GM12878 (cell line): ENCODE measurements around the gene ME3. TPM values are rescaled to one million over a fixed set of nuclear protein-coding genes. Genes with fewer than 3 reads are reported as not detected.

ENCODE experiments used
- ATAC-seq: fragments of 200-7000 bp; cut with Tn5 transposase; 3 replicates; pipeline ENCODE4 v1.9.1; 2020; ENCODE audit warnings: mild to moderate bottlenecking, moderate library complexity
- BruUV-seq: library from RNA; stranded (reverse); fragments of 400-500 nt; replicated peaks from 2 replicates; lab custom pipeline; 2021; lab: Mats Ljungman, UMichigan
- CTCF ChIA-PET: fragments of 300-600 bp; sonication (Branson Sonifier 250); formaldehyde crosslinking; extraction: SDS; loops from one replicate; lab custom pipeline; 2021; ENCODE audit warnings: inconsistent platforms; lab: Yijun Ruan, JAX
- POLR2A ChIA-PET: fragments of 350-600 bp; formaldehyde crosslinking; extraction: SDS; loops from one replicate; lab custom pipeline; 2021; ENCODE audit warnings: inconsistent platforms; lab: Charles Lee
- RAD21 ChIA-PET: fragments of 300-600 bp; sonication (Branson Sonifier 250); formaldehyde crosslinking; loops from one replicate; lab custom pipeline; 2023; ENCODE audit warnings: antibody characterized with exemption; ENCODE audit not compliant: unreplicated experiment; lab: Charles Lee
- SMC1A ChIA-PET: fragments of 300-600 bp; sonication (Branson Sonifier 250); formaldehyde crosslinking; loops from one replicate; lab custom pipeline; 2023; ENCODE audit not compliant: unreplicated experiment, uncharacterized antibody; lab: Charles Lee
- DNase-seq: peaks from one replicate; pipeline ENCODE4 v3.0.0-alpha.2; 2011; ENCODE audit warnings: low read depth, low spot score
- FAIRE-seq: peaks from 3 replicates; lab custom pipeline; 2011; peaks lifted over from hg19 to GRCh38; lab: Jason Lieb, UNC
- H2AFZ ChIP-seq: 2 replicates; pipeline ENCODE4 v1.6.0; 2011; ENCODE audit warnings: low read depth, low read length, control low read depth; ENCODE audit not compliant: control insufficient read depth
- H3K27ac ChIP-seq: 2 replicates; pipeline ENCODE4 v1.5.1; 2011; ENCODE audit warnings: control low read depth; ENCODE audit not compliant: control insufficient read depth, insufficient read depth
- H3K27me3 ChIP-seq, 2 experiments: replicated peaks in 1 of 2; 2 replicates each; pipeline versions ENCODE4 v1.6.0 to v1.6.1; 2011; ENCODE audit warnings: low read length in 1 of 2; ENCODE audit not compliant: control insufficient read depth in 2 of 2, insufficient read depth in 2 of 2
- H3K36me3 ChIP-seq, 2 experiments: 2 replicates each; pipeline ENCODE4 v1.5.1; 2011; ENCODE audit warnings: low read length in 1 of 2; ENCODE audit not compliant: control insufficient read depth in 2 of 2, insufficient read depth in 2 of 2
- H3K4me1 ChIP-seq: 2 replicates; pipeline ENCODE4 v1.6.1; 2011; ENCODE audit warnings: mild to moderate bottlenecking, low read length, moderate library complexity, mixed read lengths; ENCODE audit not compliant: control insufficient read depth, insufficient read depth
- H3K4me2 ChIP-seq: 2 replicates; pipeline ENCODE4 v1.6.0; 2011; ENCODE audit warnings: control low read depth; ENCODE audit not compliant: control insufficient read depth, insufficient read depth
- H3K4me3 ChIP-seq: fragments of 200-600 bp; sonication (generic); 2 replicates; pipeline ENCODE4 v1.5.1; 2016
- H3K79me2 ChIP-seq: 2 replicates; pipeline ENCODE4 v1.6.0; 2011; ENCODE audit warnings: low read length; ENCODE audit not compliant: control insufficient read depth, insufficient read depth
- H3K9ac ChIP-seq: 2 replicates; pipeline ENCODE4 v1.8.0; 2011; ENCODE audit warnings: low read length, control low read depth, mixed read lengths; ENCODE audit not compliant: control insufficient read depth, insufficient read depth
- H3K9me3 ChIP-seq: replicated peaks from 3 replicates; pipeline ENCODE4 v1.5.1; 2011; ENCODE audit warnings: mild to moderate bottlenecking, low read length; ENCODE audit not compliant: control insufficient read depth, insufficient read depth
- H4K20me1 ChIP-seq: 2 replicates; pipeline ENCODE4 v1.6.0; 2011; ENCODE audit not compliant: control insufficient read depth, insufficient read depth
- FOXM1 ChIP-seq: IDR thresholded peaks from 2 replicates; pipeline ENCODE4 v1.6.1; 2012; ENCODE audit warnings: low read depth, mild to moderate bottlenecking, inconsistent platforms, low read length, moderate library complexity
- KLF5 ChIP-seq: fragments of 450-650 bp; IDR thresholded peaks from 2 replicates; pipeline ENCODE4 v1.6.1; 2014; ENCODE audit warnings: mild to moderate bottlenecking; ENCODE audit not compliant: partially characterized antibody
- MTA3 ChIP-seq: IDR thresholded peaks from 2 replicates; pipeline ENCODE4 v1.6.1; 2012; ENCODE audit warnings: low read length, inconsistent platforms, borderline replicate concordance
- PAX5 ChIP-seq: IDR thresholded peaks from 2 replicates; pipeline ENCODE4 v1.6.1; 2011; ENCODE audit warnings: low read depth, low read length, borderline replicate concordance
- RAD51 ChIP-seq: fragments of 450-650 bp; IDR thresholded peaks from 2 replicates; pipeline ENCODE4 v1.6.1; 2016; ENCODE audit warnings: moderate library complexity, mild to moderate bottlenecking, inconsistent platforms
- TCF3 ChIP-seq: IDR thresholded peaks from 2 replicates; pipeline ENCODE4 v1.6.1; 2012; ENCODE audit warnings: low read depth, mild to moderate bottlenecking, low read length, borderline replicate concordance; ENCODE audit not compliant: insufficient read depth
- YY1 ChIP-seq: IDR thresholded peaks from 2 replicates; pipeline ENCODE4 v1.6.1; 2011; ENCODE audit warnings: low read depth, mild to moderate bottlenecking, low read length
- ZNF207 ChIP-seq: fragments of 450-650 bp; IDR thresholded peaks from 2 replicates; pipeline ENCODE4 v1.6.1; 2014; ENCODE audit warnings: antibody characterized with exemption, mild to moderate bottlenecking, borderline replicate concordance
- ZNF622 ChIP-seq: fragments of 450-650 bp; IDR thresholded peaks from 2 replicates; pipeline ENCODE4 v1.6.1; 2017; ENCODE audit warnings: mild to moderate bottlenecking, inconsistent platforms
- ZSCAN29 ChIP-seq: fragments of 450-650 bp; IDR thresholded peaks from 2 replicates; pipeline ENCODE4 v1.6.1; 2017; ENCODE audit warnings: mild to moderate bottlenecking, moderate library complexity
- WGBS: methylation state at CpG from one replicate; pipeline ENCODE4 v1.1.6; 2016; ENCODE audit warnings: low lambda C conversion rate; ENCODE audit not compliant: insufficient replicate concordance, insufficient coverage; ENCODE audit errors: missing lambda C conversion rate; 5-methylcytosine and 5-hydroxymethylcytosine counted together
- in situ Hi-C: fragments of 300-500 bp; cut with MboI; formaldehyde crosslinking; loops from 9 replicates; pipeline ENCODE4 v1.14.3; 2018; ENCODE audit warnings: mixed read lengths
- intact Hi-C: fragments of 100-400 bp; cut with micrococcal nuclease; formaldehyde crosslinking; loops from one replicate; pipeline ENCODE4 v1.14.2; 2022; ENCODE audit not compliant: unreplicated experiment
- polyA plus RNA-seq, 11 experiments: library from polyadenylated mRNA; depleted of rRNA in 4 of 11; unstranded in 6 of 11; stranded (reverse) in 5 of 11; fragments of >200 nt; fragmentation: Nextera tagmentation in 4 of 11; fragmentation: Illumina TruSeq in 1 of 11; extraction: Ambion mirVana in 4 of 11; extraction: Trizol in 1 of 11; gene quantifications; 1 replicate in 1 of 11; 2 replicates in 10 of 11; pipeline versions ENCODE4 v1.2.1 to v1.2.3, GENCODE V29; 2011 to 2016; ENCODE audit warnings: inconsistent platforms in 2 of 11, missing spikeins in 2 of 11, low read depth in 1 of 11
- total RNA-seq, 4 experiments: library from RNA; depleted of rRNA in 3 of 4; stranded (reverse); fragments of >200 nt in 3 of 4; fragmentation: Illumina TruSeq in 1 of 4; extraction: Trizol in 1 of 4; gene quantifications; 2 replicates each; pipeline versions ENCODE4 v1.2.1 to v1.2.3, GENCODE V29; 2013 to 2021
- TF ChIP-seq, protein P1 (sequence below): fragments of 450-650 bp; IDR thresholded peaks from 2 replicates; pipeline ENCODE4 v1.6.1; 2018; ENCODE audit warnings: mild to moderate bottlenecking, low read depth, moderate library complexity; ENCODE audit not compliant: partially characterized antibody

Gene ME3
- total and polyA plus RNA-seq, 10 of the 15 experiments (the other 5 are each of a cell fraction or from before 2014, with no cell fraction given) = 0.06 to 0.40 (median 0.19) TPM; not detected in 2

DNA sequence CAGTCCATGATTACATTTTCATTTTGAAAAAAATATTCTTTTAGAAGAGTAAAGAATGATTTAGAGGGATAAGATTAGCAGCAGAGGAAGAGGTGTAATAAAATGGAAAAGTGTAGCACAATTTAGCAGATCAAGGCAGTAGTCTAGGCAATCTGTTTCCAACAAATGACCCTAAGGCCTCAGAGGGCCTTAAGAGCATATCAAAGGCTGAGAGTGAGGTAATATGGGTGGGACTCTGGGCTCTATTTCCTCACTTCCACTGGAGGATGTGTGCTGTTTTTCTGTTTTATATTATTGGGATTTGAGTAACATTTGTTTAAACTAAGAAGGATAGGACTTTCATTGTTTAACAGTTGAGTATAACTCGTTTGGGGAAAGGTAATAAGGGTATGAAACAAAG, 269.0 kb downstream of the ME3 start:
- no peak overlapping the region for H2AFZ ChIP-seq
- DNase-seq = no peak
- H3K27me3 ChIP-seq = no peaks in the 10 kb centered on the region
- ChIA-PET RAD21 (no interaction called here), CTCF (no interaction called here), SMC1A (interaction anchor here (1.5 kb wide), 1 partner anchor 15 kb away, joined by 3 read pairs; no protein-coding TSS in a partner anchor)
- no peak overlapping the region for H3K27ac ChIP-seq
- no peaks in the 10 kb centered on the region for H3K9me3 ChIP-seq
- H4K20me1 ChIP-seq = no peaks in the 10 kb centered on the region
- no peak overlapping the region for H3K4me2 ChIP-seq
- H3K9ac ChIP-seq = no peak overlapping the region
- 0% methylated on average over 1 of the region's 1 CpG for WGBS
- no peaks in the 10 kb centered on the region for H3K36me3 ChIP-seq
- in situ Hi-C loops = no loop called here
- no peak for TF ChIP-seq KLF5
- TF ChIP-seq MTA3 = no peak
- TF ChIP-seq PAX5 = no peak
- no peak for TF ChIP-seq YY1
- no peak for TF ChIP-seq FOXM1
- TF ChIP-seq TCF3 = no peak
- no peak for TF ChIP-seq ZNF207
- no peak for TF ChIP-seq ZNF622
- TF ChIP-seq, protein P1, sequence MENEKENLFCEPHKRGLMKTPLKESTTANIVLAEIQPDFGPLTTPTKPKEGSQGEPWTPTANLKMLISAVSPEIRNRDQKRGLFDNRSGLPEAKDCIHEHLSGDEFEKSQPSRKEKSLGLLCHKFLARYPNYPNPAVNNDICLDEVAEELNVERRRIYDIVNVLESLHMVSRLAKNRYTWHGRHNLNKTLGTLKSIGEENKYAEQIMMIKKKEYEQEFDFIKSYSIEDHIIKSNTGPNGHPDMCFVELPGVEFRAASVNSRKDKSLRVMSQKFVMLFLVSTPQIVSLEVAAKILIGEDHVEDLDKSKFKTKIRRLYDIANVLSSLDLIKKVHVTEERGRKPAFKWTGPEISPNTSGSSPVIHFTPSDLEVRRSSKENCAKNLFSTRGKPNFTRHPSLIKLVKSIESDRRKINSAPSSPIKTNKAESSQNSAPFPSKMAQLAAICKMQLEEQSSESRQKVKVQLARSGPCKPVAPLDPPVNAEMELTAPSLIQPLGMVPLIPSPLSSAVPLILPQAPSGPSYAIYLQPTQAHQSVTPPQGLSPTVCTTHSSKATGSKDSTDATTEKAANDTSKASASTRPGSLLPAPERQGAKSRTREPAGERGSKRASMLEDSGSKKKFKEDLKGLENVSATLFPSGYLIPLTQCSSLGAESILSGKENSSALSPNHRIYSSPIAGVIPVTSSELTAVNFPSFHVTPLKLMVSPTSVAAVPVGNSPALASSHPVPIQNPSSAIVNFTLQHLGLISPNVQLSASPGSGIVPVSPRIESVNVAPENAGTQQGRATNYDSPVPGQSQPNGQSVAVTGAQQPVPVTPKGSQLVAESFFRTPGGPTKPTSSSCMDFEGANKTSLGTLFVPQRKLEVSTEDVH = no peak
- TF ChIP-seq RAD51 = no peak
- TF ChIP-seq ZSCAN29 = no peak
- TF ChIP-seq, all 136 proteins: peak for 0
- no TSS peak for BruUV-seq
- FAIRE-seq (no peak), ATAC-seq (no peak)
- Histone ChIP-seq H3K4me1 (no peaks in the 10 kb centered on the region), H3K4me3 (no peak overlapping the region), H3K79me2 (no peaks in the 10 kb centered on the region)
- intact Hi-C loops = no loop called here
- POLR2A ChIA-PET = no interaction called here
